GM19025 (cell line): Measurements from ENCODE around the gene SLC7A7.
"Not testable (repeated sequence)": the region's sequence is repeated elsewhere in the genome, so short reads cannot be mapped to it uniquely, and the experiment has no call there.

Experiments
- ATAC-seq: cut with Tn5 transposase; IDR thresholded peaks from one replicate; pipeline ENCODE4 v1.9.1; 2021; ENCODE audit warnings: mild to moderate bottlenecking, low read depth, moderate library complexity; ENCODE audit not compliant: unreplicated experiment

Gene SLC7A7

DNA sequence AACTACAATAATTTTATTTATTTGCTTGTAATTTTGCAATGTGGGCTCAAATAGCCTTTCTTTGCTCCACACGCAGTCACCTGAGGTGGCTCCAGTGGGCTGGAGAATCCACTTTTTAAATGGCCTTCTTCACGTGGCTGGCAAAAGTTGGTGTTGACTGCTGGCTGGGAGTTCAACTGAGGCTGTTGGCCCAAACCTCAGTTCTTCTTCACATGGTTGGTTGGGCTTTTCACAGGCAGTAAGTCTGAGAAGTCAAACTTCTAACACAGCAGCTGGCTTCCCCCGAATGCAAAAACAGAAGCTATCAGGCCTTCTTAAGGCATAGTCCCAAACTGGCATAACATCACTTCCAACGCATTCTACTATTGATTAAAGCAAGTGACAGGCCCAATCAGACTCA, 50.9 kb downstream of the SLC7A7 start:
- ATAC-seq: no peak

- no peak for ATAC-seq
Observed at GRCh38 chr14:22761734-22762133, 53.5 kb downstream of the SLC7A7 start.

DNA sequence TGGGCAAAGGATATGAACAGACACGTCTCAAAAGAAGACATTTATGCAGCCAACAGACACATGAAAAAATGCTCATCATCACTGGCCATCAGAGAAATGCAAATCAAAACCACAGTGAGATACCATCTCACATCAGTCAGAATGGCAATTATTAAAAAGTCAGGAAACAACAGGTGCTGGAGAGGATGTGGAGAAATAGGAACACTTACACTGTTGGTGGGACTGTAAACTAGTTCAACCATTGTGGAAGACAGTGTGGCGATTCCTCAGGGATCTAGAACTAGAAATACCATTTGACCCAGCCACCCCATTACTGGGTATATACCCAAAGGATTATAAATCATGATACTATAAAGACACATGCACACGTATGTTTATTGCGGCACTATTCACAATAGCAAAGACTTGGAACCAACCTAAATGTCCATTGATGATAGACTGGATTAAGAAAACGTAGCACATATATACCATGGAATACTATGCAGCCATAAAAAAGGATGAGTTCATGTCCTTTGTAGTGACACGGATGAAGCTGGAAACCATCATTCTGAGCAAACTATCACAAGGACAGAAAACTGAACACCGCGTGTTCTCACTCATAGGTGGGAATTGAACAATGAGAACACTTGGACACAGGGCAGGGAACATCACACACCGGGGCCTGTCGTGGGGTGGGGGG, 57.1 kb downstream of the SLC7A7 start:
- not testable (repeated sequence) for ATAC-seq

DNA sequence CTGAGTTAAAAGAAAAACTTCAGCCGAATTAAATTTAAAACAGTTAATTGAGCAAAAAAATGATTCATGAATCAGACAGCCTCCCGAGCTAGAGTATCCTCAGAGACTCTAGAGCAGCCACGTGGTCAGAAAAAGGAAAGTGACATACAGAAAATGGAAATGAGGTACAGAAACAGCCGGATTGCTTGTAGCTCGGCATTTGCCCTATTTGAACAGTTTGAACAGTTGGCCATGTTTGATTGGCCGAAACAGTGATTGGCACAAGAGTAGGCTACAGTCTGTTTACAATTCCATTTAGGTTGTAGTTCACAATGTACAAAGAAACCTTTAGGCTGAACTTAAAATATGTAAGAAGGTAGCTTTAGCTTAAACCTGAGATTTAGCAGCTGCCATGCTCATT, 61.6 kb downstream of the SLC7A7 start:
- ATAC-seq: no peak

DNA sequence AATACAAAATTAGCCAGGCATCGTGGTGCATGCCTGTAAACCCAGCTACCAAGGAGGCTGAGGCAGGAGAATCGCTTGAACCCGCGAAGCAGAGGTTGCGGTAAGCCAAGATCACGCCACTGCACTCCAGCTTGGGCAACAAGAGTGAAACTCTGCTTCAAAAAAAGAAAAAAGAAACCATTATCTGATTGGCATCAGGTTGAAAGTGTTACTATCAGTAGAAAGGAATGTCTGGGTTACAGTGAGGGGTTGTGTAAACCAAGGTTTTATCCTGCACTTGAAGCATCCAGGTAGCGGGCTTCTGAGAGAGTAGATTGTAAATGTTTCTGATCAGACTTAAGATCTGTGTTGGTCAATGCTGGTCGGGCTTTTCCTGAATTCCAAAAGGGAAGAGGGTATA, 62.8 kb downstream of the SLC7A7 start:
- no peak for ATAC-seq

GRCh38 chr14:22748631-22749068, 66.6 kb downstream of the SLC7A7 start:
- ATAC-seq: no peak

- no peak for ATAC-seq
Observed at GRCh38 chr14:22748206-22748605, 67.0 kb downstream of the SLC7A7 start.

GRCh38 chr14:22747769-22748168, 67.5 kb downstream of the SLC7A7 start:
- ATAC-seq: no peak

DNA sequence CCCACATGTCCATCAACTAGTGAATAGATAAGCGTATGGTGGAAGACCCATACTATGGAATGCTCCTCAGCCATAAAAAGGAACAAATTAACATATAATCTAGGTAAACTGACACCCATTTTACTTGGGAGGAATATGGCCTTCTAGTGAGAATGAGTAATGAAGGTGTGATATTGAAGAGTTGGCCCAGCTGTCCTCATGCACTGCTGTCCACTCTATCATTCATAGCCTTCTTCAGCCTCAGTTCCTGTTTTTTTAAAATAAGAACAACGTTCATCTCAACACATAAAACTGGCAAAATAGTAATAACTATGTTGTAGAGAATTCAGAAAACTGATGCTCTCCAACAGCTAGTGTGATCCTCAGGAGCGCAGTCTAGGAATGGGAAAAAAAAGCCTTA, 75.2 kb downstream of the SLC7A7 start:
- ATAC-seq: no peak

DNA sequence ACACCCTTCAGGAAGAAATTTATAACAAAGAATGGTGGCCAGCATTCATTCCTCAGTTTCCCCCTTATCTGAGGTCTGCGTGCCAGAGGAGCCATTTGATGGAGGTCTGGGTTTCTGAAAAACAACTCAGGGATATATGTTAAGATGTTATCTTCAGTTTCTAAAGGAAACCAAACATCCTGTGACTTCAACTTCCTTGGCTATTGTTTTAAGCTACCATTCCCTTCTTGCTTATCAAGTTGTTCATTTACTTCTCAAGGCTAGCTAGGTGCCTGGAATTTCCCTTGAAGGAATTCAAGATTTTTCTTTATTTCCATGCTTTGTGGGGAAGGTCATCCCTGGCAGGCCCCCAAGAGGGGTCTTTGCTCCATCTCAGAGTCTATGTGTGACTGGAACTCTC, 75.8 kb downstream of the SLC7A7 start:
- no peak for ATAC-seq

DNA sequence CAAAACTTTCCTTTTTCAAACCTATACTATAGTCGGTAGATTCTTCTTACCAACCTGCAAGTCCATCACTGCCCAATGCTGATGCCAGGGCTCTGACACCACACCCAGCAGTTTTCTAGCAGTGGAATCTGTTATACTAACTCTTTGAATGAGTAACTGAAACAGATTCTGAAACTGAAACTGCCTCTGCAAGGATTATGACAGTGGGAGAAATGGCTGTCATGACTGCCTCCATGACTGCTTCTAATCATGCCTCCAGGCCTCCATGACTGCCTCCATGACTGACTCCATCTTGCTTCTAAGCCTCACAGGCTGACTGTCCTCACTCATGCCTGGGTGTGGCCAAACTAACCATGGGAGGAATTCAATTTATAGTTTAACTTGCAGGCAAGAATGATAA, 78.2 kb downstream of the SLC7A7 start:
- peak; percentile 69 for ATAC-seq

GRCh38 chr14:22736384-22736783, 78.9 kb downstream of the SLC7A7 start:
- ATAC-seq: not testable (repeated sequence)

DNA sequence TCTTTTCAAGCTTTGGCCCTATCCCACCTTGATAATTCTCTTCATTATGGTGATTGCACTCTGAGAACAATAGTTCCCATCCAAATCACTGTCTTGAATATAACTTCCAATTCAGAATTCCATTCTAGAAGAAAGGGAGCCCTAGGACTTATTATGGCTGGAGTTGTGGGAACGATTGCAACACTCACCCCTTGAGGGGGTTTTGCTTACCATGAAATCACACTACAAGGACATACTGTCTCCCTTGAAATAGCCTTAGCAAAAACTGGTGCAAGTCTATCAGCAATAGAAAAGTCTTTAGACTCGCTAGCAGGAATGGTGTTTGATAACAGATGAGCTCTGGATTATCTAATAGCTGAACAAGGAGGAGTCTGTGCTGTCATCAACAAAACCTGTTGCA, 80.1 kb downstream of the SLC7A7 start:
- ATAC-seq: no peak

DNA sequence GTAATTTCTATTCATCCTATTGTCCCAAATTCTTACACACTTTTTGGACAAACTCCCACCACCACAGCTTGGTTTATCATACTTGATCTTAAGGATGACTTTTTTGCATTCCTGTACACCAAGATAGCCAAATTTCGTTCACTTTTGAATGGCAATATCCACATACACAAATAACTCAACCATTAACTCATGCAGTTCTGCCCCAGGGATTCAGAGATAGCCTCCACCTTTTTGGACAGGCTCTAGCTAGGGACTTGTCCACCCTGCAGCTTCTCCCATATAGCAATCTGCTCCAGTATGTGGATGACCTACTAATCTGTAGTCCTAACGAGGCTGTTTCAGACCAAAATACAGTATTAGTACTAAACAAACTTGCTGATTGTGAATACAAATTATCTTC, 81.4 kb downstream of the SLC7A7 start:
- no peak for ATAC-seq

DNA sequence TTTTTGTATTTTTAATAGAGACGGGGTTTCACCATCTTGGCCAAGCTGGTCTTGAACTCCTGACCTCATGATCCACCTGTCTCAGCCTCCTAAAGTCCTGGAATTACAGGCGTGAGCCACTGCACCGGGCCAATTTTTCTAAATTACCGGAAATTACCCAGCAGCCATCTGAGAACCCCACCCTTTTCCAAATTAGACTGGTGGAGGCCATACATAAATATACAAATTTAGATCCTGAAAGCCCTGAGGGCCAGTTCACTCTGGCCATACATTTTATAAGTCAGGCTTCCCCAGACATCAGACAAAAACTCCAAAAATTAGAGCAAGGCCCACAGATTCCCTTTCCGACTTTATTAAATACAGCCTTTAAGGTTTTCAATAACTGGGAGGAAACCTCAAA, 83.2 kb downstream of the SLC7A7 start:
- not testable (repeated sequence) for ATAC-seq

GRCh38 chr14:22726012-22726411, 89.2 kb downstream of the SLC7A7 start:
- ATAC-seq: no peak

DNA sequence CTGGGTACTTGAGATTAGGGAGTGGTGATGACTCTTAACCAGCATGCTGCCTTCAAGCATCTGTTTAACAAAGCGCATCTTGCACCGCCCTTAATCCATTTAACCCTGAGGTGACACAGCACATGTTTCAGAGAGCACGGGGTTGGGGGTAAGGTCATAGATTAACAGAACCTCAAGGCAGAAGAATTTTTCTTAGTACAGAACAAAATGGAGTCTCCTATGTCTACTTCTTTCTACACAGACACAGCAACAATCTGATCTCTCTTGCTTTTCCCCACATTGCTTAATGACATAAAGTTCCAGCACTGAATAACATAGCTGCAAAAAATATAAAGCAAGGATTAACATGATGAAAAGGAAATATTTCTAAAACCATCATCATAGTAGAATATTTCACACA, 89.9 kb downstream of the SLC7A7 start:
- not testable (repeated sequence) for ATAC-seq

- ATAC-seq: not testable (repeated sequence)
Observed at GRCh38 chr14:22724847-22725246, 90.4 kb downstream of the SLC7A7 start.

GRCh38 chr14:22723815-22724214, 91.4 kb downstream of the SLC7A7 start:
- no peak for ATAC-seq
